ENCODE measurements around the gene PLAC1. TPM values are rescaled to one million over a fixed set of nuclear protein-coding genes. Genes with fewer than 3 reads are reported as not detected.

Gene PLAC1
- total RNA-seq, 3 donors from 2014 or later (not counting 1 experiment from before 2014, with no cell fraction given): not detected

DNA sequence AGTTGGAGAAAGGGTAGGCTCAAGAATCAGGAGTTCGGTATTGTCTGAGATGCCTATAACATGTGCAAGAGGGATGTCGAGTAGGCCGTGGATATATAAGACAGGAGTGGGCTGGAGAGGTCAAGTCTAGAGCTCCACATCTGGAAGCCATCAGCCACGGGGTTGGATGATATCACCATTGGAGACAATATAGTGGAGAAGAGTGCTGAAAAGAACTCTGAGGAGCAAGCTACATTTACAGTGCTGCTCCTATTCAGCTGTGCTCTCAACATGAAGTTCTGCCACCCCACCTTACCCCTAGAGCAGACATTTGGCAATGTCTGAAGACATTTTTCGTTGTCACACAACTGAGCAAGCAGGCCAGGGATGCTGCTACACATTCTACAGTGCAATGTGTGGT is 20.9 kb upstream of the PLAC1 start:
- Mint-ChIP-seq H3K27me3 (ENCODE audit: low read depth in 2 of 2) (peaks cover 0 to 8% of the 10 kb centered on the region in 2 donors), H3K36me3 (no peaks in the 10 kb centered on the region), H3K9me3 (no peaks in the 10 kb centered on the region), H3K4me3 (no peak overlapping the region), H3K27ac (no peak overlapping the region), H3K4me1 (peaks cover 0 to 9% of the 10 kb centered on the region in 2 donors)
- H3K27me3 ChIP-seq (ENCODE audit: control insufficient read depth, insufficient read depth, low read length): no peaks in the 10 kb centered on the region
- WGBS (ENCODE audit: insufficient coverage): 100% methylated on average over 5 of the region's 5 CpGs
- no peaks in the 10 kb centered on the region for H3K9me3 ChIP-seq (ENCODE audit: control insufficient read depth, insufficient read depth, low read length)
- H3K4me1 ChIP-seq (ENCODE audit: control insufficient read depth, insufficient read depth, low read length): no peaks in the 10 kb centered on the region
- intact Hi-C loops (cut with micrococcal nuclease): no loop called here
- DNase-seq (no peak), ATAC-seq (no peak)
- H3K4me3 ChIP-seq (ENCODE audit: low read length): no peak overlapping the region
- H3K36me3 ChIP-seq (ENCODE audit: control insufficient read depth, insufficient read depth, low read length): no peaks in the 10 kb centered on the region
- TF ChIP-seq, protein P1, sequence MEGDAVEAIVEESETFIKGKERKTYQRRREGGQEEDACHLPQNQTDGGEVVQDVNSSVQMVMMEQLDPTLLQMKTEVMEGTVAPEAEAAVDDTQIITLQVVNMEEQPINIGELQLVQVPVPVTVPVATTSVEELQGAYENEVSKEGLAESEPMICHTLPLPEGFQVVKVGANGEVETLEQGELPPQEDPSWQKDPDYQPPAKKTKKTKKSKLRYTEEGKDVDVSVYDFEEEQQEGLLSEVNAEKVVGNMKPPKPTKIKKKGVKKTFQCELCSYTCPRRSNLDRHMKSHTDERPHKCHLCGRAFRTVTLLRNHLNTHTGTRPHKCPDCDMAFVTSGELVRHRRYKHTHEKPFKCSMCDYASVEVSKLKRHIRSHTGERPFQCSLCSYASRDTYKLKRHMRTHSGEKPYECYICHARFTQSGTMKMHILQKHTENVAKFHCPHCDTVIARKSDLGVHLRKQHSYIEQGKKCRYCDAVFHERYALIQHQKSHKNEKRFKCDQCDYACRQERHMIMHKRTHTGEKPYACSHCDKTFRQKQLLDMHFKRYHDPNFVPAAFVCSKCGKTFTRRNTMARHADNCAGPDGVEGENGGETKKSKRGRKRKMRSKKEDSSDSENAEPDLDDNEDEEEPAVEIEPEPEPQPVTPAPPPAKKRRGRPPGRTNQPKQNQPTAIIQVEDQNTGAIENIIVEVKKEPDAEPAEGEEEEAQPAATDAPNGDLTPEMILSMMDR (IDR thresholded peaks at IDR 0.05): no peak
- H3K27ac ChIP-seq (ENCODE audit: low read length): no peak overlapping the region

DNA sequence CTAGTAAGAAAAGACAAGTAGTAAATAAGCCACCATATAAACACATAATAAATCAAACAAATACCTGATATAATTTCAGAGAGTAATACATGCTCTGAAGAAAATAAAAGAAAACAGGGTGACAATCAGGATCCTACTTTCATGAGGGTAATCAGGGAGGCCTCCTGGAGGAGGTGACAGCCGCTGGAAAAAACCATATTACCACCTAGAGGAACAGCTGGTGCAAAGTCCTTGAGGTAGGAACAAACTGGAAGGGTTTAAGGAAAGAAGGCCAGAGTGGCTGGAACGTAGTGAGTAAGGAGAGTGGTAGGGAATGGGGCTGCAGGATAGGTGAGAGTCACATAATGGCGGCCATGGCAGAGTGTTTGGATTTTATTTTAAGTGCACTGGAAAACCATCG is 19.1 kb upstream of the PLAC1 start:
- no peaks in the 10 kb centered on the region for H3K4me1 ChIP-seq (ENCODE audit: control insufficient read depth, insufficient read depth, low read length)
- Mint-ChIP-seq H3K36me3 (no peaks in the 10 kb centered on the region), H3K27me3 (ENCODE audit: low read depth in 2 of 2) (peaks cover 0 to 8% of the 10 kb centered on the region in 2 donors), H3K4me3 (no peak overlapping the region), H3K9me3 (no peaks in the 10 kb centered on the region), H3K27ac (no peak overlapping the region), H3K4me1 (peaks cover 0 to 9% of the 10 kb centered on the region in 2 donors)
- WGBS (ENCODE audit: insufficient coverage): 83% methylated on average over 3 of the region's 4 CpGs
- no peaks in the 10 kb centered on the region for H3K9me3 ChIP-seq (ENCODE audit: control insufficient read depth, insufficient read depth, low read length)
- no peak for ATAC-seq
- H3K27me3 ChIP-seq (ENCODE audit: control insufficient read depth, insufficient read depth, low read length): no peaks in the 10 kb centered on the region
- intact Hi-C loops (cut with micrococcal nuclease): no loop called here
- TF ChIP-seq, protein P1 (IDR thresholded peaks at IDR 0.05): no peak
- no peak overlapping the region for H3K4me3 ChIP-seq (ENCODE audit: low read length)
- no peak overlapping the region for H3K27ac ChIP-seq (ENCODE audit: low read length)
- H3K36me3 ChIP-seq (ENCODE audit: control insufficient read depth, insufficient read depth, low read length): no peaks in the 10 kb centered on the region
- DNase-seq: no peak

DNA sequence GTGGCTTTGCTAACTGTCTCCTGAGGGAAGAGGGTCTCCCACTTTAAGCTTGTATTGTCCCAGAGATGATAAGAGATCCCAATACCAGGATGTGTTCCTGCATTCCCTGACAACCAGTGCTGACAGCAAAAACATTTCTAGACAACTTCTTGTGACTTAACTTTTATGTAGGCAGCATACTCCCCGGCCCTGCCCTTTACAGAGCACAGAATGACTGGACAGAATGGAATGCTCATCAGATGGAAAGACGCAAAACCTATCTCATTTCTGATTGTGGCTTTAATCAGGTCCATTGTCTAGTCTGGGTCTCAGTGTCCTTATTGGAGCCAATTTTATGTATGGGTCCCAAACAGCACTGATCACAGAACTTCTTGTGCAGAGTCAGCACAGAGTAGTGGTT is 18.2 kb upstream of the PLAC1 start:
- DNase-seq (no peak), ATAC-seq (no peak)
- H3K27me3 Mint-ChIP-seq (ENCODE audit: low read depth in 2 of 2): peaks cover 0 to 8% of the 10 kb centered on the region in 2 donors
- Histone ChIP-seq H3K27ac (ENCODE audit: low read length) (no peak overlapping the region), H3K9me3 (ENCODE audit: control insufficient read depth, insufficient read depth, low read length) (no peaks in the 10 kb centered on the region), H3K27me3 (ENCODE audit: control insufficient read depth, insufficient read depth, low read length) (no peaks in the 10 kb centered on the region), H3K4me3 (ENCODE audit: low read length) (no peak overlapping the region), H3K36me3 (ENCODE audit: control insufficient read depth, insufficient read depth, low read length) (no peaks in the 10 kb centered on the region), H3K4me1 (ENCODE audit: control insufficient read depth, insufficient read depth, low read length) (no peaks in the 10 kb centered on the region)
- no peak overlapping the region for H3K4me3 Mint-ChIP-seq
- 89% methylated on average over 2 of the region's 2 CpGs for WGBS (ENCODE audit: insufficient coverage)
- peaks cover 0 to 11% of the 10 kb centered on the region in 2 donors for H3K4me1 Mint-ChIP-seq
- no peak overlapping the region for H3K27ac Mint-ChIP-seq
- no peaks in the 10 kb centered on the region for H3K9me3 Mint-ChIP-seq
- no peaks in the 10 kb centered on the region for H3K36me3 Mint-ChIP-seq
- intact Hi-C loops (cut with micrococcal nuclease): no loop called here
- TF ChIP-seq, protein P1 (IDR thresholded peaks at IDR 0.05): no peak

DNA sequence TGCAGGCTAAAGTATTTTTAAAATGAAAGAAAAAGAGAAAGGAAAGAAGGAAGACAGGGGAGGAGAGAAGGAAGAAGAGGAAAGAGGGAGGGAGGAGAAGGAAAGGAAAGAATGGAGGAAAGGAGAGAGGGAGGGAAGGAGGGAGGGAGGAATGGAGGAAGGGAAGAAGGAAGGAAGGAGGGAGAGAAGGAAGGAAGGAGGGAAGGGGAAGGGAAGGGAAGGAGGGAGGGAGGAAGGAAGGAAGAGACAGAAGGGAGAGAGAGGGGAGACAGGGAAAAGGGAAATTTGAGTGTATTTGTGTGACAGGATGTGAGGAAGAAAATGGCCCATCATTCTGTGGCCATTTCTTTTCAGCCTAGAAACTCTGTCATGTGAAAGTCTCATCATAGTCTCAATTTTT is 14.9 kb upstream of the PLAC1 start:
- Histone ChIP-seq H3K36me3 (ENCODE audit: control insufficient read depth, insufficient read depth, low read length) (no peaks in the 10 kb centered on the region), H3K9me3 (ENCODE audit: control insufficient read depth, insufficient read depth, low read length) (no peaks in the 10 kb centered on the region), H3K27ac (ENCODE audit: low read length) (no peak overlapping the region), H3K4me3 (ENCODE audit: low read length) (no peak overlapping the region), H3K4me1 (ENCODE audit: control insufficient read depth, insufficient read depth, low read length) (no peaks in the 10 kb centered on the region), H3K27me3 (ENCODE audit: control insufficient read depth, insufficient read depth, low read length) (no peaks in the 10 kb centered on the region)
- DNase-seq (no peak), ATAC-seq (no peak)
- Mint-ChIP-seq H3K27ac (no peak overlapping the region), H3K27me3 (ENCODE audit: low read depth in 2 of 2) (peaks cover 0 to 8% of the 10 kb centered on the region in 2 donors), H3K36me3 (no peaks in the 10 kb centered on the region), H3K4me1 (peaks cover 0 to 16% of the 10 kb centered on the region in 2 donors), H3K9me3 (no peaks in the 10 kb centered on the region), H3K4me3 (no peak overlapping the region)
- TF ChIP-seq, protein P1 (IDR thresholded peaks at IDR 0.05): no peak
- intact Hi-C loops (cut with micrococcal nuclease): no loop called here
